NK-92 treated with Interleukin-12 subunit alpha and Interleukin-12 subunit beta, amount 100 ng/mL, for 24 hours (cell line): Measurements from ENCODE around the gene RAP2B.

Source experiments
- DNase-seq: peaks from one replicate; lab custom pipeline; 2025; lab: John Stamatoyannopoulos, UW

Gene RAP2B

DNA sequence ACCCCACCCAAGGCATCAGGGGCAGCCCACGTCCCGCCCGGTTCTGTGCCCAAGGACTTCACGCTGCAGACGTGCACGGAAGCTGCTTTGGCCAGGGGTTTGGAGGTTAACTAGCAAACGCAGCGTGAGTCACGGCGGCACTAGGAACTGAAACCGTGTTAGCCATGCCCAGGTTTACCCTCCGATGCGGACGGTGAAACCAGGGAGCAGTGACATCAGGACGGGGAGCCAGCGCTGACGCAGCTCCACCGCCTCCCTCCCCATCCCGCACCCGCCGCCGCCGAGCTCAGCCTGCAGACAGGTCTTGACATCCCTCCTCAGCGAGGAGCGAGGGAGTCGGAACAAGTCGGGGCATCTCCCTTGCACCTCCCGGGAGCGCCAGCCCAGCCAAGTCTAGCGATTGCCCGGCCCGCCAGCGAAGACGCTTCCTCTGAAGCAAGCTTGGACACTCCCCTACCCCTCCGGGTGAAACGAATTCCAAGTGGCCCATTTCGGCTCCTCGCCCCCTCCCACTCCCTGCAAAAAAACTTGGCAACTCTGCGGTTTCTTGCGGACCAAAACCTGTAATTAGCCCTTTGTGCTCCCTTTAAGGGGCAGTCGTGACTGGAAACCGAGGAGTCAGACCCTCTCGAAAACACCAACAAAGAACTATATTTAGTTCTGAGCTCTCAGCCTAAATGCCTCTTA lies 1.4 kb upstream of the RAP2B start:
- peak; percentile 77 for DNase-seq

DNA sequence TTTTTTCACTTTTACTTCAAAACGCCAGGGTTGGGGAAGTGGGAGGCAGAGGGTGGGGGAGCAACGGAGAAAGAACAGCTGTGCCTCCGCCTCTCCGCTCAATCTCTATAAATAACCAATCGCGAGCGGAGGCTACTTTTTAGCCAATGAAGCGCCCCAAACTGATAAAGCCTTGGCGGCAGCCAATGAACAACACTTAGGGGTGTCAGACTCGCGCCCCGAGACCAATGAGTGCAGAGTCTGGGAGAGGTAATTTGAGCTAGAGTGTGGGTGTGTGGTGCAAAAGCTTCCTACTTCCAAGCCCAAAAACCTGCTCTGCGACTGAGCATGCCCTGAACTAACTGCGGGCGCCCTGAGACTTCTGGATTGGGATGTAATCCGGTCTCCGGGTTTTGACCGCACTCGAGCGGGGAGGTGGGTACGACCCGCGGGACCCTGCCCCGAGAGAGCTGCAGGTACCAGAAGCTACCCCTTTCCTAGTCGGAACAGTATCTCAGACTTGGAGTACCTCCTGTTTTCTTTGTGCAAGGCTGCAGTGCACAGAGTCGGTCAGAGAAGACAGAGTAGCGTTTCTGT lies 800 bp upstream of the RAP2B start:
- DNase-seq: peak; percentile 93

DNA sequence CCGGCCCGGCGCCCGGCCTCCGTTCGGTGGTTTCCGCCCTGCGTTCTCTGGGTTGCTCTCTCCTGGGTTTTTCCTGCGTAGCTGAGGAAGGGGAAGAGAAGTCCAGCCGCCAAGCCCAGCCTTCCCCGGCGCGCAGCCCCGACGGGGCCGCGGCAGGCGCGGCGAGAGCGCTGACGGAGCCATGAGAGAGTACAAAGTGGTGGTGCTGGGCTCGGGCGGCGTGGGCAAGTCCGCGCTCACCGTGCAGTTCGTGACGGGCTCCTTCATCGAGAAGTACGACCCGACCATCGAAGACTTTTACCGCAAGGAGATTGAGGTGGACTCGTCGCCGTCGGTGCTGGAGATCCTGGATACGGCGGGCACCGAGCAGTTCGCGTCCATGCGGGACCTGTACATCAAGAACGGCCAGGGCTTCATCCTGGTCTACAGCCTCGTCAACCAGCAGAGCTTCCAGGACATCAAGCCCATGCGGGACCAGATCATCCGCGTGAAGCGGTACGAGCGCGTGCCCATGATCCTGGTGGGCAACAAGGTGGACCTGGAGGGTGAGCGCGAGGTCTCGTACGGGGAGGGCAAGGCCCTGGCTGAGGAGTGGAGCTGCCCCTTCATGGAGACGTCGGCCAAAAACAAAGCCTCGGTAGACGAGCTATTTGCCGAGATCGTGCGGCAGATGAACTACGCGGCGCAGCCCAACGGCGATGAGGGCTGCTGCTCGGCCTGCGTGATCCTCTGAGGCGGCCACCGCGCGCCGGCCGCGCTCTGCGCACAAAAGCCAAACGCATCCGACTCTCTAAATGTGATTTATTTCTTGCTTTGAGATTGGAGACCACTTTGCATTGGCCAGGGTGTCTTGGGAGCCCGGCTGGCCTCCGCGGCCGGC lies 727 bp downstream of the RAP2B start:
- DNase-seq: peak; percentile 38

DNA sequence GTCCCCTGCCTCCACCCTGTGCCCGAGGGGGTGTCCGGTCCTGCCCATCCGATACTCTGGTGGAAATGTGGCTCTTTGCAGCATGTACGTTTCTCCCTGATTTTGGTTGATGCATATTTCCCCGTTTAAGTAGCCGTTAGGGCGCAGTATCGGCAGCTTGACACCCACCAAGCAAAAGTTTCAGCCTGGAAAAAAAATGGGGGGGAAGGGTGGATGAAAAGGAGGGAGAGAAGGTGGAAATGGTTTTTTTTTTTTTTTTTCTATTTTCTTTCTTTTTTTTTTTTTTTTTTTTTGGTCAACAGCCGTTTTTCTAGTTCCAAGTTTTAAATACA lies 1.3 kb downstream of the RAP2B start:
- DNase-seq: no peak

DNA sequence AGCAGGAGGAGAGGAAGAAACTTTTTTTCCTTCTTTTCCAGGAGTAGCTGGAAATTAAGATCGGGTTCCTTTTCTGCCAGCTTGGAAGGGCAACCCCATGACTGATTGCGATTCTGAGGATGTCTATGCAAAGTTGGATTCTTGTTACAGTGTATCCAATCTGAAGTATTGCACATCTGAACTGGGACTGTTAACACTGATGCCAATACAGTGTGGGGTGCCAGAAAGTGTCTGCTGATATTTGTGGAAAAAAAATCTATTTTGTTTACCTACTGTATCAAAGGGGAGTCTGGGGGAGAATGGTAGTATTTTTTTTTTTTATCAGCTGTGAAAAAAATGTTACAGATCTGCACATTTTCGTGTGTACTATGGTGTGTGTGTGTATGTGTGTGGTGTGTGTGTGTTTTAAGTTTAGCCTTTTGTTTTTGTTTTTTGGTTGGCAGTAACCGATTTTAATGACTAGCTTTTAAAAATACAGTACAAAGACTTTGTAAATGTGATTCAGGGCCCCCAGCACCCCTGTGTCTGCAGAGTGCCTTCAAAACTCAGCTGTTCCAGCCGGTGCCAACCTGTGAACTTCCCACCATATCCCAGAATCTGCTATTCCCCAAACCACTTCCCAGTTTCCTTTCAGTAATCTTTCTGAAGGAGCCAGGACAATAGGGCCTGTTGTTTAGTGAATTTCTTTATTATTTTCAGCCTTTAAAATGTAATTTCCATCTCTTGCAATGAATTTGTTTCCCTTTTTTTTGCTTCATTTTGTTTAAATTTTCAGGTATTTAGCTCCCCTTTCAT lies 1.9 kb downstream of the RAP2B start:
- no peak for DNase-seq

DNA sequence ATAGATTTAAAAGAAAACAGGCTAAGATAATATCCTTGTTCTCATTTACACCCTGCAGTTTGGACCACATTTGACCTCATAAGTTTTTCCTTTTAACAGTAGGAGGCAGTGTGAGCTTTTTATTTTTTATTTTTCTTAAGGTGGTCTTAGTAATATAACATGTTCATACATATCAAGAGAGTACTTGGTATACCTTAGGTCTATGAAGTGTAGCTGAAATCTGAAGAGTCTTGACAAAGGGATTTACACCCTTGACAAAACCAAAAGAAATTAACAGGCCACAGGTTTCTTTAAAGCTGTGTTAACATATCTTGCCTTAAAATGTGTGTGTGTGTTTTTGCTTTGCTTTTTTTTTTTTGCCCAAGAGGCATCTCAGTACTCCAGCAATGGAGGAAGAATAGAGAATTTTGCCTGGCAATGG lies 3.2 kb downstream of the RAP2B start:
- DNase-seq: no peak

DNA sequence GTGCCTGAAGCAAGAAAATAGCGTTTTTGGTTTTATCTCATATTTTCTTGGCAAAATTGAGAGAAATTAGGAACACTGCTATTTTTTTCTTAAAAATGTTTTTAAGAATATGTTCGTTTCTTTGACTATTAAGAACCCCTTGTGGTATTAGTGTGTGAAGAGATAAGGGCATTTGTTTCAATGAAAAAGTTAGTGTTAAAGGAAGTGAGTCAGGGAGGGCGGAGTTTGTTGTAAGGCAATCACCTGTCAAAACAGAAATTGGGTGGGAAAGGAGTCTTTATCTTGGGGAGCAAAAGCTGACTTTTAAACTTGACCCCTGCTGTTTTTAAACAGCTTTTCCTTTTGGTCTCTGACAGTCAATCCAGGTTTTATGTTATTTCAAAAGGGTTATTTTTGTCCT lies 4.2 kb downstream of the RAP2B start:
- DNase-seq: peak; percentile 31

DNA sequence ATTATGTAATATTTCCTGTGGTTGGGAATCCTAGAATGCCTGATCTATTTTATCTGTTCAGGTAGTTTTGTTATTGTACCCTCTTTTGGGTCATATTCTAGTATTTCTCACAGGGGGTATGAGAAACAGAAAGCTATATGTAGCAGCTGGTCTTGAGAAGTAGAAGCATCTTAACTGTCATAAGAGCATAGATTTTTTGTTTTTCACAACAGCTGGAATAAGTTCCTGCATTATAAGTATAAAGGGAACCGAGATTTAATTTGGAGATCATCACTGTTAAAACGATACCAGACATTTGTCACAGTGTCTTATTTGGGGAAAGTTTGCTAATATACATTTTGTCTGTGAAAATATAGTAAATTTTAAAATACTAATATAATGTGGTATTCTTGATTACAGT lies 4.8 kb downstream of the RAP2B start:
- DNase-seq: no peak

DNA sequence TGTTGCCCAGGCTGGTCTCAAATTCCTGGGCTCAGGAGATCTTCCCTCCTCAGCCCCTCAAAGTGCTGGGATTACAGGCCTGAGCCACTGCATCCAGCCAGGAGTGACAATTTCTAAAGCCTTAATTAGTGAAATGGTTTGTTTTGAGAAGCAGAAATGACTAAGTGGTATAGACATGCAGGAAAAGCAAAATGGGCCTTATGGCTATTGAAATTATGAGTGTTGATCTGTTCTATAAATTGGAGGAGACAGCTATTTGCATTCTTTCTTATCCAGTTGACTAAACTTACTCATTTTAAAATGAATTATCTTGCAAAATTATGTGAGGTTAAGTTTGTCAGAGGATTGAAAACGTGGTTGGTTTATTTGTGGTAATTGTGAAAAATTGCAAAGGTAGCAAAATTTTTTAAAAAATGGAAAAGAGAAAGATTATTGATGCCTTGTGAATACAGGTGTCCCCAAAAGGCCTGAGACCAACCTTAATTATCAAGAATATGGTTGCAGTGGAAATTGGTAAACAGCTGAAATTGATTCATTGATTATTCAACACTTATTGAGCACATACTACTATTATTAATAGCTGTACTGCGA lies 7.9 kb downstream of the RAP2B start:
- no peak for DNase-seq

DNA sequence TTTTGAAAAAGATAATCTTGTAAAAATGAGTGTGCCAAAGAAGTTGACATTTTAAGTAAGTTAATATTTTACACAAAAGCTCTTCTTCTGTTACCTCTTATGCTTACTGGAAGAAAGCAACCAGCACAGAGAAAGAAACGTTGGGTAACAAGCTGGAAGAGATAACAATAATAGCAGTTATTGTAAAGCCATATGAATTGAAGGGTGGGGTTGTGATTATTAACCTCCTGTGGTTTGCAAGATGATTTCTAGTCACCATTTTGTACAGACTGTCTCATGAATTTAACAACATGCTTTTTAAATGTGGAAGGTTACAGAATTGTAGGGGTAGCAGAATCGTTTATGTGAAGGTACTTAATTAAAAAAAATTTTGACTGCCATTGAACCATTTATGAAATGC lies 9.2 kb downstream of the RAP2B start:
- no peak for DNase-seq

DNA sequence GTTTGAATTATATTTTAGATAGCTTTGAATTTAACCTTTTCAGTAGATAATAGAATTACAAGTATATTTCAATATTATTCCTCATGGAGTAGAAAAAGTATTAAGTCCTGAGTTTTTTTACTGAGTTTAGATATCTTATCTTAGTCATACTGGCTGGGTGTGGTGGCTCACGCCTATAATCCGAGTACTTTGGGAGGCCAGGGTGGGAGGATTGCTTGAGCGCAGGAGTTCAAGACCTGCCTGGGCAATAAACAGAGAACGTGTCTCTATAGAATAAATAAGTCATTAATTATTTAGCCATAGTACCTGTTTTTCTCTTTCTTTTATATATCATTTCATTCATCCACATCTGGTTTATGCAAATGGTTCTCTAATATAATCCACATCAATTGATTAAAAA lies 9.9 kb downstream of the RAP2B start:
- DNase-seq: no peak

DNA sequence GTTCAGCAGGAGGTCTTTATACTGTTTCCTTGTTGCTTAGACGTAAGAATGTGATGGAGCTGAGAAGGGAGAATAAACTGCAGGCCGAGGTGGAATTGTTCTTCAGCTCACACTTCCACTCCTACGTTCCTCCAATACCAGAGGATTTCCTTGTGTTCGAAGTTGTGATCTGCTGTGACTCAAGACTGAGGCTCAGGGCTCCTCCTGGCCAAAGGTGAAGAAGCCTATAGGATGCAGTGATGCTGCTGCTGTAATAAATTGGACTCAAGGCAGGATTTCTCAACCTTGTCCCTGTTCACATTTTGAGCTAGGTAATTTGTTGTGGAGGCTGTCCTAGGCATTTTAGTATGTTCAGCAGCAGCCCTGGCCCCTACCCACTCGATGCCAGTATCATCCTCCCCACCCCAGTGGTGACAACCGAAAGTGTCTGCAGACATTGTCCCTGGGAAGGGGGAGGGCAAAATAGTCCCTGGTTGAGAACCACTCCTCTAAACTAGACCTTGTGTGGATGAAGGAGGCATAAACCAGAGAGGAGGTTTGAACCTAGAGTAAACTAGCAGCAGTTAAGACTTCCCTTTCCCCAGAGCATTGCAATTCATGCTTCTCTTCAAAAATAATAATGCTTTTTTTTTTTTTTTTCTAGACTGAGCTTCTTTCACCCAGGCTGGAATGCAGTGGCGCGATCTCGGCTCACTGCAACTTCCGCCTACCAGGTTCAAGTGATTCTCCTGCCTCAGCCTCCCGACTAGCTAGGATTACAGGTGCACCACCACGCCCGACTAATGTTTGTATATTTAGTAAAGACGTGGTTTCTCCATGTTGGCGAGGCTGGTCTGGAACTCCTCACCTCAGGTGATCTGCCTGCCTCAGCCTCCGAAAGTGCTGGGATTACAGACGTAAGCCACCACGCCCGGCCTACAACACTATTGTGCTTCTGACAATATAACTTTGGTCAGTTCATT lies 11.1 kb downstream of the RAP2B start:
- DNase-seq: no peak

DNA sequence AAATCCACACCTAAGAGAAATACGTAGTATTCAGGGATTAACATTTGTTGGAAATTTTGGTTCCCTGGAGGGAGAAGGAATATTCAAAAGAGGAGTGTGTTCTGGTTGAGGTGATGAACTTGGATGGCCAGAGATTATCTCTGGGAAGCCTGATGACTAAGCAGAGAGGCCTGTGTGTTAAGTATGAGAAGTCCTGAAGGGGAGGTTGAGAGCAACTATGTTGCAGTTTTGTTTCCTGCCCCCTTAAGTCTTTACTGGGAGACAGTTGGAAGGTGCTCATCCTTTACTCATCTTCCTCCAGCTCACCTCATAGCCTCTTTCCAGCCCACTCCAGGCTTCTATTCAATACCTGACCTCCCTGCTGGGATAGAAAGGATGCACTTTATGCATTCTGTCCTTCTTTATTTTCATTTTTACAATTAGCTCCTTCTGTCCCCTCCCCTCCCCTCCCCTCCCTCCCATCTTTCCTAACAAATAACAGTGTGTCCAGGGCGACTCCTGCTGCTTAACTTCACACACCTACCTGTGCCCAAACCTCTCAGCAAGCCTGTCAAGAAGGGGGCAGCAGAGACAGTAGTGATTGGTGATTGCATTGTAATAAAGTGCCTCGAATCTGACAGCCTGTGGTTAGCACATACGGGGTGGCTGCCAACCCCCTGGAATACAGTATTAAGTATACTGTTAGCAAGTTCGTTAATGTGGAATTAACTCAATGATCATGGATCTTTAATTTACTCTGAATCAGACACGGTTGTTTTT lies 11.9 kb downstream of the RAP2B start:
- no peak for DNase-seq

DNA sequence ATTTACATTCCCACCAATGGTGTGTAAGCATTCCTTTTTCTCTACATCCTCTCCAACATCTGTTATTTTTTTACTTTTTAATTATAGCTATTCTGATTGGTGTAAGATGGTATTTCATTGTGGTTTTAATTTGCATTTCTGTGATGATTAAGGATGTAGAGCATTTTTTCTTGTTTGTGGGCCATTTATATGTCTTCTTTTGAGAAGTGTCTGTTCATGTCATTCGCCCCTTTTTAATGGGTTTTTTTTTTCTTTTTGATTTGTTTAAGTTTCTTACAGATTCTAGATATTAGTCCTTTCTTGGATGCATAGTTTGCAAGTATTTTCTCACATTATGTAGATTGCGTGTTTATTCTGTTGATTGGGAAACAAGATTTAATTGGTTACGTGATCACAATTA lies 14.2 kb downstream of the RAP2B start:
- no peak for DNase-seq

DNA sequence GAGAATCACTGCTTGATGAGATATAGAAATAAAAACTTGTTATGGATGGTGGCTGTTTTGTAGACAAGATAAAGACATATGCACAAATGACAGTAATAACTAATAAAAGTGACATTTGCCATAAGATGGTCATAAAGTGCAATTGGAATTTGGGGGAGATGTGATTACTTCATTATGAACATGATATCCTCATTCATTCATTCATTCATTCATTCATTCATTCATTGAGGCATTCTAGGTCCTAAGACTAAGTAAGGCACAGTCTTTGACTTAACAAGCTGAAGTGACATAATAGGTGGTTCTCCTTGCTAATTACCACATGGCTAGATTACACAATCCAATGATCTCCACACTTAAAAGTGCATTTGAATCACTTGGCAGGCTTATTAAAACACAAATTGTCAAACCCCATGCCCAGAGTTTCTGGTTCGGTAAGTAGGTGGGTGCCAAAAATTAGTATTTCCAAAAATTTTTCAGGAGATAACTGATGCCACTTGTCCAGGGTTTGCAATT lies 18.9 kb downstream of the RAP2B start:
- no peak for DNase-seq

DNA sequence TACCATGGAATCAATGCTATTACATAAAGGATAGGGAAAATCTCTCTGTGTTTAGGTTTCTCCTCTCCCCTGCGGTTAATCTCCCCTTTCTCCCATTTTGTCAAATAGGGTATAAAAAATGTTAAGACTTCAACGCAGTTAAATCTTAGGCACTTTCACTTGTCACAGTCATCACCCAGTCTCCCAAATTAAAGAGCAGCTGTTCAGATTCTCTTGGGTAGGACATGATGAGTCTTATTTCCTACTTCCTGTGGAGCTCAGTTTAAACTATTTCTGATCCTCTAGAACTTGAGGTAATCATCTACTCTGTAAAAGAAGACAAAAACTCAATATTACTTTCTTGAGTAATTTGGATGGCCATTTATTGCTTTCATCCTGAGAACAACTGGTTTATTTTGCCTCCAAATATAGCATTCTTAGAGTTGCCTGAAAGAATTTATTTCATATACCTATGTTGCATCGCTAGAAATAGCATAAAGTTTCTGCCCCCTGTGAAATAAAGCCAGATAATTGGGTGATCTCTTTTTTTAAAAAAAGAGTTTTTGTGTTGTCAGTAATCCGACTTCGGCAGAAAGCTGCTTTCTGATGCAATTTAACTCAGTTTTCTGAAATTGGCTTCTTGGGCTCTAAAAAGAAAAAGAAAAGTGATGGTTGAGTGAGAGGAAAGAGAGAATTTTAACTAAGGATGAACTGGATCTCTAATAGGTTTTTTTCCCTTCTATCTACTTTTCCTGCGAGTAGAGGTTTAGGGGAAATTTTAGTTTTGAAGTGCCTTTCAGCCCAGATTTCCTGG lies 20.7 kb downstream of the RAP2B start:
- DNase-seq: no peak

DNA sequence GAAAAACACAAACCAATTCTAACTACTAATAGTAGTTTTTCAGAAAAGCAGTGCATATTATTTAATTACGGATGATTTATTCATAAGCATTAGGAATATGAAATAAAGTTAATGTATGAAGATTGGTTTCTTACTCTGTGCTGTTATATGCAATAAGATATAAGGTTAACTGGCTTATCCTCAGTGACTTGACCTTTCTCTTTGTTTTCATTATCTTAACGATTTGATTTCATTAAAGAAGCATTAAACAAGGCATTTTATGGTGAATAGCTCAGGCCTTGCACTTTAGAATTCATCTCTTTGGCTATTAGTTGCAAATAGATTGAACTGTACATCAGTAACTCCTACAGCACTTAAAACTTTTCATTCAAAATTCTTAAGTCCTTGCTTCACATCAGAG lies 28.9 kb downstream of the RAP2B start:
- DNase-seq: no peak

DNA sequence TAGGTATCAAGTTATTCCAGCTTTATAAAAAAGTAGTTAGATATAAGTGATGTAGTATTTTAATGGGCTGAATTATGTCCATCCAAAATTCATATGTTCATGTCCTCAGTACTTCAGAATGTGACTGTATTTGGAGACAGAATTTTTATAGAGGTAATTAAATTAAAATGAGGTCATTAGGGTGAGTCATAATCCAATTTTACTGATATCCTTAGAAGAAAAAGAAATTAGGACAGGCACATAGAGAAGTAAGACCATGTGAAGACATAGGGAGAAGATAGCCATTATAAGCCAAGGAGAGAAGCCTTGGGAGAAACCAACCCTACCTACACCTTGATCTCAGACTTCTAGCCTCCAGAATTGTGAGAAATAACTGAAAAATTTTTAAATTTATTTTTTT lies 30.3 kb downstream of the RAP2B start:
- no peak for DNase-seq
